Measurements from ENCODE around the gene HDAC11.

HDAC11 gene

DNA sequence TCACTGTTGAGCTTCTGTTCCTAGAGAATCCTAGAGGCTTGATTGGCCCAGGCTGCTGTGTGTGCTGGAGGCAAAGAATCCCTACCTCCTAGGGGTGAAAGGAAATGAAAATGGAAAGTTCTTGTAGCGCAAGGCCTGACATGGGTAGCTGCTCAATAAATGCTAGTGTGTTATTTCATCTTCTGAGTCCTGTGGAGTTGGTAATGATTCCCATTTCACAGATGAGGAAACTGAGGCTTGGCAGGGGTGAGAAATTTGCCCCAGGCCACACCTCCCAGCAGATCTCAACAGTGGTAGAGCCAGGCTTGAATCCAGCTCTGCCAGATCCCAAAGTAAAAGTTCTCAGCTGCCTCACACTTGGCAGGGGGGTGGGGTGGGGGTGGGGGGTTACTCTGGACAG lies 26.1 kb downstream of the HDAC11 start:
- TF ChIP-seq CTCF (IDR thresholded peaks at IDR 0.05), result no peak
- no peak for TF ChIP-seq ZFX (IDR thresholded peaks at IDR 0.05; ENCODE audit: borderline replicate concordance)

DNA sequence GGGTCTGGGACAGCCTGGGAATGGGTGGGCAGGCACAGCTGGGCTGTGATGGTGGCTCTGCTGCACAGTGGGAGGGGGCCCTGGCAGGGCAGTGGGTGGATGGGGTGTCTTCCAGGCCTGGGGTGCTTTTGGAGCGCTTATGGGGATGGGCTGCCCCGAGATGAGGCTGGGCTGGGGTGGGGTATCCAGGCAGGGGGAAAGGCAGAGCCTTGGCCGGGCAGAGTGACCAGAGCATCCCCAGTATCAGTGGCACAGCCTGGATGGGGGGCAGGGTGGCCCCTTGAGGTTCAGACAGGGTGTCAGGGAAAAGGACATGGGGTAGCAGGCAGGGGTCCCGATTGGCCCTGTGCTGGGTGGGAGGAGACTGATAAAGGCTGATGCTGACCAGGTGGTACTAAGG lies 26.6 kb downstream of the HDAC11 start:
- no peak for TF ChIP-seq ZFX (IDR thresholded peaks at IDR 0.05; ENCODE audit: borderline replicate concordance)
- TF ChIP-seq CTCF (IDR thresholded peaks at IDR 0.05), result no peak

More for the DNA sequence above, 26.1 kb downstream of the HDAC11 start:
- H3K27ac ChIP-seq, result no peak overlapping the region

DNA sequence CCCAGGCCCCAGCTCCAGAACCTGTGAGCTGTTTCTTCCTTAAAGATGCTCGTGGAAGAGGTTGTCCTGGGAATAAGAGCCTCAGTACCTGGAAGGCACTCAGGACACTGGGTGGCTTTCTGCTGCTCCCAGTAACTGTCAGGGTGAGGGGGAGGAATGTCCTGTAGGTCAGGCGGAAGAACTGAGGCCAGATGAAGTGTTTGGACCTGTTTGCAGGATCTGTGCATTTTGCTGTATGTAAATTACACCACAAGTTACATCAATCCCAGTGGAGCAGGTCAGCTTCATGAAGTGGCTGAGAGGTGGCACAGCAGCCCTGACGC lies 27.1 kb downstream of the HDAC11 start:
- no peak overlapping the region for H3K27ac ChIP-seq

More for the DNA sequence above, 26.6 kb downstream of the HDAC11 start:
- no peak overlapping the region for H3K27ac ChIP-seq

GRCh38 chr3:13507570-13508339 lies 27.6 kb downstream of the HDAC11 start:
- no peak for TF ChIP-seq CTCF (IDR thresholded peaks at IDR 0.05)
- no peak for TF ChIP-seq ZFX (IDR thresholded peaks at IDR 0.05; ENCODE audit: borderline replicate concordance)
- H3K27ac ChIP-seq, result no peak overlapping the region

More for the DNA sequence above, 27.1 kb downstream of the HDAC11 start:
- no peak for TF ChIP-seq CTCF (IDR thresholded peaks at IDR 0.05)
- no peak for TF ChIP-seq ZFX (IDR thresholded peaks at IDR 0.05; ENCODE audit: borderline replicate concordance)

DNA sequence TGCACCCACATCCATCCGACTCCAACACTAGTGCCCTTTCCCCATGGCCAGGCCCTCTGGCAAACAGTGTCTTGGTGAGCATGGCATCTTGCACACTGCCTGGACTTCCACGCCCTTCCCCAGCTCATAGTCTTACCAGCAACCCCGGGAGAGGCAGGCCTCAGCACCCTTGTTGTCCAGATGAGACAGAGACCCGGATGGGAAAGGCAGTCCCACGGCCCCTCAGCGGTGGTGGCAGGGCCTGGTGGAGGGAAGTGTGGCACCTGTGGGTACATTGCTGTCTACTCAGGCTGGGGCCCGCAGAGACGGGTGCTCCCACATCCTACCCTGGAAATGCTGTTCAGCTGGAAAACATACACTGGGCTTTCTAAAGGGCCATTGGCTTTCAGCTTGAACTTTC lies 28.4 kb downstream of the HDAC11 start:
- TF ChIP-seq ZFX (IDR thresholded peaks at IDR 0.05; ENCODE audit: borderline replicate concordance), result no peak
- no peak for TF ChIP-seq CTCF (IDR thresholded peaks at IDR 0.05)

GRCh38 chr3:13509059-13509815 lies 29.1 kb downstream of the HDAC11 start:
- TF ChIP-seq ZFX (IDR thresholded peaks at IDR 0.05; ENCODE audit: borderline replicate concordance) (no peak), CTCF (IDR thresholded peaks at IDR 0.05) (no peak)
- no peak overlapping the region for H3K27ac ChIP-seq

More for the DNA sequence above, 28.4 kb downstream of the HDAC11 start:
- H3K27ac ChIP-seq, result no peak overlapping the region

DNA sequence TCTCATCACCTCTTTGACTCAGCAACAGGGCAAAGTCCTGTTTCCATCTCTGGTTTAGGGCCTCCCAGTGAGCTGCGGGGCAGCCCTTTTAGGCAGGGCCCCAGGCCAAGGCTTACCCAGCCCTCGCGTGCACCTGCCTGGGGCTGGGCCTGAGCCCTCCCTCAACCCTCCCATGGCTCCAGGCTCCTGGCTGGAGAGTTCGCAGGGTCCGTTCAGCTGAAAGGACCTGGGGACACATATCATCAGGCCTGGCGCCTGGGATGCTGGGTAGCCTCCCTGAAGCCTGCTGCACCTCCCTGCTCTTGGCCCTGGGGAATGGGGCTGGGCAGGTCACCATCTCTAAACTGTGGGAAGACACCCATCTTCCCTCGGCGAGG lies 29.7 kb downstream of the HDAC11 start:
- TF ChIP-seq ZFX (IDR thresholded peaks at IDR 0.05; ENCODE audit: borderline replicate concordance) (no peak), CTCF (IDR thresholded peaks at IDR 0.05) (no peak)
- no peak overlapping the region for H3K27ac ChIP-seq

All from 22Rv1 (cell line).